Psoas muscle (tissue), 8 donors: ENCODE results near the gene MLF1. TPM values are rescaled to one million over a fixed set of nuclear protein-coding genes. Genes with fewer than 3 reads are reported as not detected.

ENCODE experiments used
- ATAC-seq, 4 donors: fragments of 200-7000 bp; cut with Tn5 transposase; one replicate each; pipeline ENCODE4 v1.9.1; 2020; ENCODE audit warnings: moderate library complexity in 3 of 4, mild to moderate bottlenecking in 2 of 4
- DNase-seq, 2 donors: peaks; one replicate each; pipeline ENCODE4 v3.0.0-alpha.2; 2020
- H3K27ac ChIP-seq: fragments of 200-600 bp; one replicate; pipeline ENCODE4 v1.8.0; 2022
- H3K27me3 ChIP-seq, 3 donors: fragments of 200-600 bp in 1 of 3; one replicate each; pipeline versions ENCODE4 v1.6.1 to v1.8.0; 2013 to 2022; ENCODE audit warnings: low read length in 2 of 3, mild to moderate bottlenecking in 2 of 3, moderate library complexity in 1 of 3; ENCODE audit not compliant: insufficient read depth in 3 of 3
- H3K36me3 ChIP-seq, 2 donors: fragments of 200-600 bp in 1 of 2; one replicate each; pipeline versions ENCODE4 v1.6.1 to v1.8.0; 2013 to 2022; ENCODE audit warnings: low read depth in 1 of 2, mild to moderate bottlenecking in 1 of 2, moderate library complexity in 1 of 2; ENCODE audit not compliant: insufficient read depth in 1 of 2
- H3K4me1 ChIP-seq: fragments of 200-600 bp; one replicate; pipeline ENCODE4 v1.8.0; 2022
- H3K4me3 ChIP-seq: fragments of 200-600 bp; one replicate; pipeline ENCODE4 v1.8.0; 2022; ENCODE audit warnings: mild to moderate bottlenecking
- H3K9me3 ChIP-seq: fragments of 200-600 bp; one replicate; pipeline ENCODE4 v1.8.0; 2022
- WGBS, 3 donors: extraction: QIAGEN DNeasy Blood & Tissue Kit; methylation state at CpG; one replicate each; pipeline versions ENCODE4 v1.1.6 to v1.1.7; 2013; 5-methylcytosine and 5-hydroxymethylcytosine counted together
- intact Hi-C, 2 donors: fragments of 100-400 bp; cut with DNase I; formaldehyde crosslinking; loops; one replicate each; pipeline versions ENCODE4 v1.11.0 to v1.14.2; 2022
- polyA plus RNA-seq, 3 donors: library from polyadenylated mRNA; stranded (reverse); fragments of 200-250 nt; gene quantifications; one replicate each; pipeline ENCODE4 v1.2.3, GENCODE V29; 2013
- total RNA-seq, 4 donors: library from RNA; stranded (reverse); fragmentation: NEBNext Ultra II Directional in 2 of 4; extraction: Animal tissue kit (Norgen Biotek cat#: 25700) in 2 of 4; gene quantifications; one replicate each; pipeline versions ENCODE4 v1.2.1 to v1.2.4, GENCODE V29; 2021 to 2023
- TF ChIP-seq, protein P1 (sequence below): fragments of 200-600 bp; IDR thresholded peaks from one replicate; pipeline ENCODE4 v1.8.0; 2022; ENCODE audit warnings: antibody characterized with exemption
- donor health status: healthy with polysubstance abuse.
- donor health status: DM: no; HTN: no; CAD: no; lungs with moderate emphysema.
- donor health status: Bipolar disorder and iron deficiency.
- donor health status: healthy.
- donor health status: DM: yes; HTN: yes; CAD: no.
- donor health status: DM: no; HTN: no; CAD: no.
- donor health status: DM: no; HTN: no; CAD: no.
- donor health status: DM: yes; HTN: yes; CAD: no.

The MLF1 gene
- total and polyA plus RNA-seq, 7 donors = 4.9 to 117 (median 25.4) TPM

DNA sequence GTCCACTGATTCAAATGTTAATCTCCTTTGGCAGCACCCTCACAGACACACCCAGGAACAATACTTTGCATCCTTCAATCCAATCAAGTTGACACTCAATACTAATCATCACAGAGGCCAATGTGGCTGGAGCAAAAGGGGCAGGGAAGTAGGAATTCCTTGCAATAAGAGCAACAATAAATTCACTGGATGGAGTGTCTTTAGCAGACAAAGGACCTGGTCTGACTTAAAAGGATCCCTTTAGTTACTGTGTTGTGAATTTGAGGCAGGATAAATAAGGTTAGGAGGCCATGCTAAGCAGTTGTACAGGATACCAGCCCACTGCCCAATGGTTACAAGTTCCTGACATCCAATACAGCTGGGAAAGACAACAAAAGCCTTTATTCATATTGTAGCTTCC is 61.0 kb downstream of the MLF1 start:
- Histone ChIP-seq H3K27ac (no peak overlapping the region), H3K36me3 (no peaks in the 10 kb centered on the region), H3K27me3 (no peaks in the 10 kb centered on the region), H3K4me3 (no peak overlapping the region), H3K4me1 (no peaks in the 10 kb centered on the region), H3K9me3 (no peaks in the 10 kb centered on the region)
- ATAC-seq = no peak
- TF ChIP-seq, protein P1, sequence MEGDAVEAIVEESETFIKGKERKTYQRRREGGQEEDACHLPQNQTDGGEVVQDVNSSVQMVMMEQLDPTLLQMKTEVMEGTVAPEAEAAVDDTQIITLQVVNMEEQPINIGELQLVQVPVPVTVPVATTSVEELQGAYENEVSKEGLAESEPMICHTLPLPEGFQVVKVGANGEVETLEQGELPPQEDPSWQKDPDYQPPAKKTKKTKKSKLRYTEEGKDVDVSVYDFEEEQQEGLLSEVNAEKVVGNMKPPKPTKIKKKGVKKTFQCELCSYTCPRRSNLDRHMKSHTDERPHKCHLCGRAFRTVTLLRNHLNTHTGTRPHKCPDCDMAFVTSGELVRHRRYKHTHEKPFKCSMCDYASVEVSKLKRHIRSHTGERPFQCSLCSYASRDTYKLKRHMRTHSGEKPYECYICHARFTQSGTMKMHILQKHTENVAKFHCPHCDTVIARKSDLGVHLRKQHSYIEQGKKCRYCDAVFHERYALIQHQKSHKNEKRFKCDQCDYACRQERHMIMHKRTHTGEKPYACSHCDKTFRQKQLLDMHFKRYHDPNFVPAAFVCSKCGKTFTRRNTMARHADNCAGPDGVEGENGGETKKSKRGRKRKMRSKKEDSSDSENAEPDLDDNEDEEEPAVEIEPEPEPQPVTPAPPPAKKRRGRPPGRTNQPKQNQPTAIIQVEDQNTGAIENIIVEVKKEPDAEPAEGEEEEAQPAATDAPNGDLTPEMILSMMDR = no peak
- DNase-seq = no peak
- intact Hi-C loops = no loop called here

DNA sequence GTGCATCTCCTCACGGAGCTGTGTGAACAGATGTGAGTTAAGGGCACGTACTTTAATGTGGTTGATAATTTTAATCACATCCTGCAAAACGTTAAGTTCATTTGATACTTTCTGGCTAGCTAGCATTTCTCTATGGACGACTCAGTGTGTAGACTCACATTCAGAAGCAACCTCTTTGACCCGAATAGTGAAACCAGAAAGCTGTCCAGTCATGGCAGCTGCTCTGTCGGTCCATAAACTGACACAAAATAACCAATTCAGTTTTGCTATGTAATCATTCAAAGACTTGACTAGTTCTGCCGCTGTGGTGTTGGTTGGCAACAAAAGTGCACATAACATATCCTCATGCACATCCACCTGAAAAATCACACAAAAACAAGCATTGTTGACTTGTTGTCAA is 69.7 kb downstream of the MLF1 start:
- no peak overlapping the region for H3K4me3 ChIP-seq
- no peak overlapping the region for H3K27ac ChIP-seq
- H3K27me3 ChIP-seq = no peaks in the 10 kb centered on the region
- intact Hi-C loops = loop anchor here (5.0 kb wide), 2 partner anchors 68 to 98 kb away; partner anchors contain the start of gene MLF1 (in 2 of the 2)
- no peak for ATAC-seq
- H3K9me3 ChIP-seq = no peaks in the 10 kb centered on the region
- H3K4me1 ChIP-seq = peaks cover 6% of the 10 kb centered on the region
- H3K36me3 ChIP-seq = no peaks in the 10 kb centered on the region
- DNase-seq = no peak
- 78 to 80% (median 80%) methylated on average over 7 of the region's 7 CpGs for WGBS, 3 donors
- TF ChIP-seq, protein P1 = no peak

DNA sequence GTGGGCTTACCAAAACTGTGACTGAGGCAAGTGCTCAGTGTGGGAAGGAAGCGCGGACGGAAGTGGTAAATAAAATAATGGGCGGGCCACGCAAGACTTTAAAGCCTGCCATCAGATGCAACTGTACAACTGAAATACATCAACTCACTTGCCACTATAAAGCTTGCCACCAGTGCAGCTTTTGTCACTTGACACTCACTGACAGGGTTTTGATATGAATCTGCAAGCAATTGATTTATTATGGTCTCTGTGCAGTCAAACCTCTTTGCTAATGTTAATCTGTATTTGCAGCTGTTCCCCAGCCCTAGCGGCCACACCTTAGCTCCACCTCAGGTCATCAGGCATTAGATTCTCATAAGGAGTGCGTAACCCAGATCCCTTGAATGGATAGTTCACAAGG is 71.0 kb downstream of the MLF1 start:
- TF ChIP-seq, protein P1 = no peak
- ATAC-seq = no peak
- no peaks in the 10 kb centered on the region for H3K9me3 ChIP-seq
- H3K36me3 ChIP-seq = peaks cover 4 to 13% of the 10 kb centered on the region in 2 donors
- H3K27me3 ChIP-seq = no peaks in the 10 kb centered on the region
- intact Hi-C loops = loop anchor here (5.0 kb wide), 2 partner anchors 70 to 100 kb away; partner anchors contain the start of gene MLF1 (in 2 of the 2)
- no peak for DNase-seq
- H3K27ac ChIP-seq = no peak overlapping the region
- WGBS, 3 donors = 87 to 91% (median 87%) methylated on average over 7 of the region's 7 CpGs
- H3K4me3 ChIP-seq = no peak overlapping the region
- H3K4me1 ChIP-seq = peaks cover 18% of the 10 kb centered on the region

DNA sequence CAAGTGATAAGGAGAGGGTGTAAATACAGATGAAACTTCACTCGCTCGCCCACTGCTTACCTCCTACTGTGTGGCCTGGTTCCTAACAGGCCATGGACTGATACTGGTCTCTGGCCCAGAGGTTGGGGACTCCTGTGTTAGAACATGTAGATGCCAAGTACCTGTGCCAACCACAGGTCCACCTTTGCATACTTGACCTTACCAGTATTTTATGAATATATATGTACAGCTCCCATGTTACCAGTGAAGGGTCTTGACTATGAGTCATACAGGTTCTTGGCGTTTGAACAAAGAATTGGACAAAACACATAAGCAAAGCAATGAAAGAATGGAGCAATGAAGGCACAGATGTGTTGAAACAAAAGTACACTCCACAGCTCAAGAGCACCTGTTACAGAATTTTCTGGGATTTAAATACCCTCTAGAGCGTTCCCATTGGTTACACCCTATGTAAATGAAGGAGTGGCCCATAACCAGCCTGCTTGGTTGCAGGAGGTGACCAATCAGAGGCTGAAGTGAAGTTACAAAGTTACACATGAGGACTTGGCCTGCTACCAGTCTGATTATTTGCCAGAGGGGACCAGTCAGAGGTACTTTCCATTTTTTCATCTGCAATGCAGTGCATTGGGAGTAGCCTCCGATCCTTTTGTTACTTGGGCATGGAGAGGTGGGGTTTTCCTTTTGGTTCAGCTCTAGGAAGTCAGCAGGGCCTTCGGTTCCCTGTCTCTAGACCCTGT is 71.6 kb downstream of the MLF1 start:
- H3K27me3 ChIP-seq = no peaks in the 10 kb centered on the region
- no peak overlapping the region for H3K4me3 ChIP-seq
- peaks cover 19% of the 10 kb centered on the region for H3K4me1 ChIP-seq
- ATAC-seq (no peak), DNase-seq (no peak)
- H3K27ac ChIP-seq = no peak overlapping the region
- 77 to 84% (median 80%) methylated on average over 6 of the region's 6 CpGs for WGBS, 3 donors
- no peaks in the 10 kb centered on the region for H3K9me3 ChIP-seq
- TF ChIP-seq, protein P1 = no peak
- H3K36me3 ChIP-seq = peaks cover 4 to 20% of the 10 kb centered on the region in 2 donors
- intact Hi-C loops = loop anchor here (5.0 kb wide), 2 partner anchors 70 to 100 kb away; partner anchors contain the start of gene MLF1 (in 2 of the 2)
